ENCODE data around the gene SMDT1.

Gene SMDT1, protein sequence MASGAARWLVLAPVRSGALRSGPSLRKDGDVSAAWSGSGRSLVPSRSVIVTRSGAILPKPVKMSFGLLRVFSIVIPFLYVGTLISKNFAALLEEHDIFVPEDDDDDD

DNA sequence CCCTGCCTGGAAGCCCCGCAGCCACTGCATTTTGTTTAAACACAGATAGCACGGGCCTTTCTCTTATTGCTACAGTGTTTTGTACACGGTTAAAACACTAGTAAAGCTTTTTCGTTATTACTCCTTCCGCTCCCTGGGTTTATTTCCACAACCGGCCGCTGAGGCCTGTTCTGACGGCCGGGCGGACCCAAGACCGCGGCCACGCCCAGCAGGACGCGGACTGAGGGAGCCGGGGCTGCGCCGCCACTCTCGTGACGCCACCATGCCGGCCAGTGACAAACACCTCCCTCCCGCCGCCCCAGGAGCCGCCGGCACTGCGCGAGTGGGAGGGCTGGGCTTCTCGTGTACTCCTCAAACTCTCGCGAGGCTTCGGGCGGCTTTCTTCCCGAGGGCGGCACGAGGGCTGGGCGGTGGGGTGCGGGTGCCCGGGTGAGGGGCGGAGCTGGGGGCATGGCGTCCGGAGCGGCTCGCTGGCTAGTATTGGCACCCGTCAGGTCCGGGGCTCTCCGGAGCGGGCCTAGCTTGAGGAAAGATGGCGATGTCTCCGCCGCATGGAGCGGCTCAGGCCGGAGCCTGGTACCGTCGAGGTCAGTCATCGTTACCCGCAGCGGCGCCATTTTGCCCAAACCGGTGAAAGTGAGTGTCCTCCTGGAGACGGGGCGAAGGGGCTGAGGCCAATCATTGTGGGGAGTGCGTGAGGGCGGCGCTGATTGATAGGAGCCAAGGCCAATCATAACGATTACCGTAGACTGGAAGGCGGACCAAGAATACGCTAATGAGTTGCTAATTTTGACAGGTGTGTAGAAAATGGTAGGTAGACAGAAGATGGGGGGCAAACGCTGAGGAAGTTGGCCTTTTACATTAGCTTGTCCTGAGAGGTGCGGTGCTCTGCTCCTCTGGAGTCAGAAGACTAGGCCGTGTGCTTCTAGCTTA lies at the start of gene SMDT1:
TSS of gene SMDT1 (plus strand) at position 382 of the 933 bp plus-strand sequence. CDS start at position 451, 69 bp downstream.
- DNase-seq (ENCODE audit: low read depth): peak; percentile 95

DNA sequence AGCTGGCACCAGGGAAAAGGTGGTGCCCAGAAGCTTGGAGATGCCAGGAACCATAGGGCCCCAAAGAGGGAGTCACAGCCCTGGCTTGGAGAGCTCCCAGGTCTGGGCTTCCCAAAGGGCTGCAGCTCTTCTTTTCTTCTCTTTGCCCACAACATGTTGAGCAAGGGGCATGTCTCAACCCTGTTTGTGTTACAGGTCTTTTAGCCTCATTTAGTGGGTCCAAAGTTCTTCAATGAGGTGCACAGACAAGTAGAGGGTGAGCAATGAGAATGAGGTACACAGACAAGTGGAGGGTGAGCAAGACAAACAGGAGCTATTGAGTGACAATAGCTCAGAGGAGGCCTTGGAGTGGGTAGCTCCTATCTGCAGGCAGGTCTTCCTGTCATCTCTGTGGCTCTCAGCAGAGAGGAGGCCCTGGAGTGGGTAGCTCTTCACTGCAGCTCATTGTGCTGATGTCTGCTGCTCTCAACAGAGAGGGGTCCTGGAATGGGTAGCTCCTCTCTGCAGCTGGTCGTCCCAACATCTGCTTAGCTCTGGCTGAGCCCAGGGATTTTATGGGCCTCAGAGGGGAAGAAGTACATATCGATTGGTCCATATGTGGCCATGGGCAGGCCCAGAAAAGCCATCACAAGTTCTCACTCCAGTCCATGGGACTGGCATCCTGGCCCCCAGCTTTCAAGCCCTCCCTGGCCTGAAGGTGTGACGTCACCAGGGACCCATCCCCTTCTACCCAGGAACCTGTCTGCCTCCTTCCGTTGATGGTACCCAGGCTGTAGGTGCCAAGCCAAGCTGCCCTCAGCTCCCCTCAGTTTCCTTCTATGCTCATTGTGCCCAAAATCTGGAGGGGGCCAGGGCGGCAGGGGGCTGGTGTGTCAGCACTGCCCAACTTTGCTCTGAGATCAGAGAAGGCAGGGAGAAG lies 46.0 kb upstream of the SMDT1 start:
- DNase-seq (ENCODE audit: low read depth): no peak

DNA sequence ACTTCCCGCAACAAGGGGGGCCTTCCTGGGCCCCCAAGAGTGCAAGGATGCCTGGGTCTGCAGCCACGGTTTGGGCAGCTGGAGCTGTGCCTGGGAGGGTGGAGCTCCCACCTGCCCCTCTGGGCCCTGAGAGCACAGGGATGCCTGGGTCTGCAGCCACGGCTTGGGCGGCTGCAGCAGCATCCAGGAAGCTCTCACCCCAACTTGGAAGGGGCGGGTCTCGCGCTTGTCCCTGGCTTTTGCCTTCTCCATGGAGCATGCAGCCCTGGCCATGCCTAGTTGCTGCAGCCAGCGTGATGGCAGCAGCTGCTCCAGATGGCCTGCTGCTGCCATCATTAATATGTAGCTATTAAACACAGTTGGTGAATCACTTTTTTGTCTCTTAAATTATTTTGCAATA lies 44.2 kb upstream of the SMDT1 start:
- DNase-seq (ENCODE audit: low read depth): no peak

DNA sequence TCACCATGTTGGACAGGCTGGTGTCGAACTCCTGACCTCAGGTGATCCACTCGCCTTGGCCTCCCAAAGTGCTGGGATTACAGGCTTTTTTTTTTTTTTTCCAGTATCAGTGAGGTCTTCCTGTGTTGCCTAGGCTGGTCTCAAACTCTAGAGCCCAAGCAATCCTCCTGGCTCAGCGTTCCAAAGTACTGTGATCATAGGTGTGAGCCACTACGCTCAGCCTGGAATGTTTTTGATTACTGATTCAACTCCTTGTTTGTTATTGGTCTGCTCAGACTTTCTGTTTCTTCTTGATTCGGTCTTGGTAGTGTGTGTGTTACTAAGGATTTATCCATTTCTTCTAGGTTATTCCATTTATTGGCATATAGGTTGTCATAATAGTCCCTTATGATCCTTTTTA lies 40.2 kb upstream of the SMDT1 start:
- no peak for DNase-seq (ENCODE audit: low read depth)

DNA sequence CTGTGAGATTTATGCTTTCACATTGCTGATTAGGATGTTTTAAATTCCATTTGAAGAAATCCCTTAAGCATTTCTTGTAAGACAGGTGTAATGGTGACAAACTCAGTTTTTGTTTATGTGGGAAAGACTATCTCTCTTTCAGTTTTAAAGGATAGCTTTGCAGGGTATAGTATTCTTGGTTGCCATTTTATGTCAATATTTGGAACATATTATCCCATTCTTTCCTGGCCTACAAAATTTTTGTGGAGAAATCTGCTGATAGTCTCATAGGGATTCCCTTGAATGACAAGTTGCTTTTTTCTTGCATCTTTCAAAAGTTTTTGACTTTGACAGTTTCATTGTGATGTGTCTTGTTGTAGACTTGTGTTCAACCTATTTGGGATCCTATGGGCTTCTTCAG lies 37.7 kb upstream of the SMDT1 start:
- no peak for DNase-seq (ENCODE audit: low read depth)

DNA sequence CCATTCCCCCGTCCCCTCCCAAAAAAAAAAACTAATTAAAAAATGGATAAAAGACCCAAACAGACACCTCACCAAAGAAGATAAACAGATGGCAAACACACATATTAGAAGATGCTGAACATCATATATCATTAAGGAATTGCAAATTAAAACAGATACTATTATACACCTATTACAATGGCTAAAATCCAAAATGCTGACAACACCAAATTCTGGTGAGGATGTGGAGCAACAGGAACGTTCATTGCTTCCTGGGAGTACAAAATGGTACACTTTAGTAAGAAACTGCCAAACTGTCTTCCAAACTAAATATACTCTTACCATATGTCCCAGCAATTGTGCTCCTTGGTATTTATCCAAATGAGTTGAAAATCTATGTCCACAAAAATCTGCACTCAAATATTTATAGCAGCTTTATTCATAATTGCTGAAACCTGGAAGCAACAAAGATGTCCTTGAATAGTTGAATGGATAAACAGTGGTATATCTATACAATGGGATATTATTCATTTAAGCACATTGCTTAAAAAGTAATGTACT lies 28.8 kb upstream of the SMDT1 start:
- no peak for DNase-seq (ENCODE audit: low read depth)

DNA sequence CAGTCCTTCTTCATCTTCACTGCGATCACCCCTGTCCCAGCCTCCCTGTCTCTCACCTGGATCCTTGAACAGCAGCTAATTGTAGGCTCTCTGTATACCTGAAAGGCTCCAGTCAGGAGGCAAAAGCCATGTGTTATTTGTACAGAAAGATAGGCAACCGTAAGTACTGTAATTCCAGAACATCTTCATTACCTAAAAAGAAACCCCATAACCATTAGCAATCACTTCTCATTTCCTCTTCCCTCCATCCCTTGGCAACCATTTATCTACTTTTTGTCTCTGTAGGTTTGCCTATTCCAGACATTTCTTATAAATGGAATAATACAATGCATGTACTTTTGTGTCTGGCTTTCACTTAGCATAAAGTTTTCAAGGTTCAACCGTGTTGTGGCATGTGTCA lies 26.7 kb upstream of the SMDT1 start:
- no peak for DNase-seq (ENCODE audit: low read depth)

DNA sequence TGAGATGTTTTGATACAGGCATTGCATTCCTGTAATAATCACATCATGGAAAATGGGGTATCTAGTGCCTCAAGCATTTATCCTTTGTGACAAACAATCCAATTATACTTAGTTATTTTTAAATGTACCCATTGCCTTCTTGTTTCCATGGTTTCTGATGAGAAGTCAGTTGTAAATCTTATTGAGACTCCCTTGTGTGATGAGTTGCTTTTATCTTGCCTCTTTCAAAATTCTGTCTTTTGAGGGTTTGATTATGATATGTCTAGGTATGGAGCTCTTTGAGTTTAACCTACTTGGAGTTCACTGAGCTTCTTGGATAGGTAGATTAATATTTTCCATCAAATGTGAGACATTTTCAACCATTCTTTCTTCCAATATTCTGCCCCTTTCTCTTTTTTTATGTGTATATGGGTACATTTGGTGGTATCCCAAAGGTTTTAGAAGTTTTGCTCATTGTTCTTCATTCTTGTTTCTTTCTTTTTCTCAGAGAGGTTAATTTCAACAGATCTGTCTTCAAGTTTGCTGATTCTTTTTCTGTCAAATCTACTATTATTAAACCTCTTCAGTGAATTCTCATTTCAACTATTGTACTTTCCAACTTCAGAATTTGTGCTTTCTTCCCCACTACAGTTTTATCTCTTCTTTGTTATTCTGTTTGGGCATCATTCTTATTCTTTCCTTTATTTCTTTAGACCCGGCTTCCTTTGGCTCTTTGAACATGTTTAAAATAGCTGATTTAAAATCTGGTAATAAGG lies 22.6 kb upstream of the SMDT1 start:
- DNase-seq (ENCODE audit: low read depth): no peak

DNA sequence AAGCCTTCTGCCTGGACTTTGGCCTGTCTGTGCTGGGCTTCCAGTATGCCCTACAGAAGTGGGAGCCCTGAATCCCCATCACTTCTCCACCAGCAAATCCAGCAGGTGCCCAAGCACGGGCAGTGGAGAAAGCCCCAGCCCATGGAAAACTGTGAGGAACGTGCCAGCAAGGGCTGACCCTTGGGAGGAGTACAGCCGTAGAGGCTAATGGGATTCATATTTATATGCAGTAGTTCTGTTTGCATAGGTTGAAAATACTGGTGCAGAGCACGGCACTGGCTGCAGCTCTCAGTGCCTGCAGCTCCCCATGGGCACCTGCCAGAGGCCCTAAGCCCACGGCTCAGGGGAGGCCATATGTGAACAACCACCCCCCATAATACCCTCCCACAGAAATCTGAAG lies 19.0 kb upstream of the SMDT1 start:
- DNase-seq (ENCODE audit: low read depth): no peak

DNA sequence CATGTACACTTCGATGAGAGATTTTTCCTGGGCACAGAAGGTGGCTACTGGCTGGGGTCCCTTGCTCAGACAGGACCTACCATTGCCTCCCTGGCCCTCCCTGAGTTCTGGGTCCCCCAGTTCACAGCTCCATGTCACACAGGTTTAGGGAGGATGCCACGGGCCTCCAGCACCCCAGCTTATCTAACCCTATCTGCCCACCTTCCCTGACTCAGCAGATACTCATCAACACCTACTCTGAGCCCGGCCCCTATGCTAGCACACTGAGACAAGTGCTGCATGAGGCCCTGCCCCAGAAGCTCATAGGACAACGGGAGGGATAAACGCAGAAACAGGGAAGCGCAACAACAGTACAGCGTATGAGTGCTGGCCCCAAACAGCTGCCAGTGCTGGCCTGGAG lies 18.5 kb upstream of the SMDT1 start:
- DNase-seq (ENCODE audit: low read depth): no peak

DNA sequence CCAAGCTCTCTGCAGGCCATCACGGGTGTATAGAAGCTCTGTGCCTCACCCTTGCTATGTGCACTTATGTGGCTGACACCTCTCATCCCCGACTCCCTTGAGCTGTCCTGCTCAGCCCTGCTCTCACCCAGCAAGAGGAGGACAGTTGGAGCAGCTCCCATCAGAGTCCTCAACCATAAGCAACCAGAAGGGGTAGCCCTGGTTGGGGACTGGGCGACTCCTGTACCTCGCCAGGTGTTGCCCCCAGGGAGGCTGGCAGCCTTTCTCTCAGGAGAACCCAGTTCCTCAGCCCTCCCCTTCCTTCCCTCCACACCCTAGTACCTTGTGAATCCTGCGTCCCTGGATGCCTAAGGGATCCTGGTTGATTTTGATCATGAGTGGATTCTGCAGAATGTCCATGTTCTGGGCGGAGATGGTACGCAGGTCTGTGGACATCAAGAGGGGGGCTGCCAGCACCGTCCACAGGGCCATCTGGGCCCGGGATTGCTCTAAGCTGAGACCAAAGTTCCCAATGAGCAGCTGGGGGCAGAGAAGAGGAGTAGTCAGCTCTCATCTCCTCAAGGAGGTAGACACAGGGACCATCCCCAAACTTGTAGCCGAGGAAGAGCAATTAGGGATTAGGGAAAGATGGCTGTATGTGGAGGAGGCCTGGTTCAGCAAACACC lies 16.9 kb upstream of the SMDT1 start:
- no peak for DNase-seq (ENCODE audit: low read depth)

DNA sequence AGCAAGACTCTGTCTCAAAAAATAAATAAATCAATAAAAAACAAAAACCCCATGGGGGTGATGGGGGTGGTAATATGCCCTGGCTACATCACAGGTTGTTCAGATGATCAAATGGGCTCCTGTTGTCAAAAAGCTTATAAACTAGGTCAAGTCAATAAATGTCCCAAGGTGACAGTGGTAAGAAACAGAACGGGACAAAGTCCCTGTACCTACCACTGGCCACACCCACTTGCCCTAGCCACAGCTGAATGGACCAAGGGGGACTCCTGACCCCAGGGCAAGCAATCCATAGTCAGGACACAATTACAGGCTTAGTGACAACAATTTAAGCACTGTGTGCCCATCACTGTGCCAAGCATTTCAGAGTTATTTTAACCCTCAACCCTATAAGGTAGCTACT lies 14.9 kb upstream of the SMDT1 start:
- DNase-seq (ENCODE audit: low read depth): no peak

DNA sequence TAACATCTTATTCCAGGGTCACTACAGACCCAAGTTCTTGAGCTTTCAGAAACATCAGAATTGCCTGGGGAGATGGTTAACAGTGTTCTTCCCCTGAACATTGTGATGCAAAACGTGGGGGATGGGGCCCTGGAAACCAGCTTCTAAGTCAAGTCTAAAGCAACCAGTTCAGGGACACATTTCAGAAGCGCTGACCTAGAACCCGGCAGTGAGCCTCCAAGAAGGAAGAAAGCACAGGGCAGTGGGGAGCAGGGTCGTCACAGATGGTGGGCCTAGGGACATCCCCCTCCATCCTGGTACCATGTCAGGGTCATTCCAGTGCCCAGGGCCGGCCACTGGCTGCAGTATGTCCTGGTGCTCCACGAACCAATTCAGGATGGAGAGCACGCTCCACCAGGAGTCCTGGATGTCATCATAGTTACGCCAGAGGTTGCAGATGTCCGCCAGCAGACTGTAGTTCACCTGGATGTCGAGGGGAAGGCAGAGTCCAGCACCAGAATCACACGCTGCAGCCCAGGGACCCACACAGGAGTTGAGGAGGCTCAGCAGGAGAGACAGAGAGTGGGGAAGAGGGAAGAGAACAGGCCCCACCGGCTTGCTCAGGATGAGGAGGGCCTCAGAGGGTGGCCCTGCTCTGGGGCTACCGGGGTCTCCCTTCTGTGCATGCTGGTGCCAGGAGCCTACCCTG lies 13.9 kb upstream of the SMDT1 start:
- no peak for DNase-seq (ENCODE audit: low read depth)

DNA sequence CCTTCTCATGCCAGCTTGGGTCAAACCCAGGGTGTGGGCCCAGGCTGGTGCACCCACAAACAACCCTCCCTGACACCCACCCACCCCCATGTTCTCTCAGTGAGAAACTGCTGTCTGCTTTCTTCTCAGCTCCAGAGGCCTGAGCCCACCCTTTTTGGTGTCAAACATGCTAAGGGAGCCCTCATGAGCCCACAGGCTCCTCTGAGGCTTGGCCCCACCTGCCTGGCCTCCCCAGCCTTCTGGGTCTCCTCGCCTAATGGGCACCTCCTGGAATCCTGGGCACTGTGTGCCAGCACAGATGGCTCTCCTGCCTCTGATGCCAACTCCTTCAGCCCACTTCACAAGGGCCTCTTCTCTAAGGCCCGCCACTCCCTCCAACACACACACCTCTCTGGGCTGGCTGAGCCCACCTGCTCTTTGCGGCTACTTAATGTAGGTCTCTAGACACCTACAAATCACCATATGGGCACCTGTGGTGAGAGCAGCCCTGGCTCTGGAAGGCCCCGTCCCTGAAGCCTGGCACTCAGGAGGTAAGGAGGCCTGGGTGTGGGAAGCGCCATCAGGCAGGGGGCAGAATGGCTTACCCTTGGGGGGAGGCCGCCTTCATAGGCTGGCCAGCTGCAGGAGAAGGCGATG lies 13.3 kb upstream of the SMDT1 start:
- DNase-seq (ENCODE audit: low read depth): no peak

DNA sequence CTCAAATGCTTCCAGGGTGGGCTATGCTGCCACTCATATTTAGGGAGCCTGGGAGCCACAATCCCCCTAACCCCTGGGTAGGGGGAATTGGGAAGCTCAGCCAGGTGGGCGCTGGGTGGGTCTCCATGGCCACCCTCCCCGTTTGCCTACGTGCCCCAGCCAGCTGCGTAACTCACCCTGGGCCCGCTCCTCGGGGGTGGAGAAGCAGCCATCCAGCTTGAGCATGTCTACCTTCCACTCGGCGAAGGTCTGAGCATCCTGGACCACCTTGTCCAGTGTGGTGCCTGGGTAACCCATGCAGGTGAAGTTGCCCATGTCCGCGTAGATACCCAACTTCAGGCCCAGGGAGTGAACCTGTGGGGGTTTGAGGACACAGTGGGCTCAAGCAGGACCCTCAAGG lies 12.6 kb upstream of the SMDT1 start:
- no peak for DNase-seq (ENCODE audit: low read depth)

DNA sequence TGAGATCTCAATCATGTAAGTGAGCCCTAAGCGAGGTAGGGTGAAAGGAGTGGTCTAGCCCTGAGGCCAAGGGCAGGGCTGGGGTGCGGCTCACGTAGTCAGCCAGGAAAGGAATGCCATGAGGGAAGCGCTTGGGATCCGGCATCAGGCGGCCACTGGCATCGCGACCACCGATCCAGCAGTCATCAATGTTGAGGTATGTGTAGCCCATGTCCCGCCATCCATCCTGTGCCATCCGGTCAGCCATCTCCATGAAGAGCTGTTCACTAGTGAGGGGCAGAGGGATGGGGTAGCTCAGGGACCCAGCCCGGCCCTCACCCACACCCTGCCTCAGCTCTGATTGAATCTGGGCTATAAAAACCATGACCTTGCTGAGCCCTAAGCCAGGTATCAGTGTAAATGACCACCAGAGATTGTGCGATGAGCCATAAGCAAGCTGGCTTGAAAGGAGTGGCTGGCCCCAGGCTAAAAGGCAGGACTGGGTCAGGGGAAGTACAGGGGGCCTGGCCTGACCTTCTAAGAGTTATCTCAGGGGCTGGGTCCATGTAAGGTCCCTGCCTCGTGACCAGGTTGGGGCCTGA lies 11.7 kb upstream of the SMDT1 start:
- no peak for DNase-seq (ENCODE audit: low read depth)

DNA sequence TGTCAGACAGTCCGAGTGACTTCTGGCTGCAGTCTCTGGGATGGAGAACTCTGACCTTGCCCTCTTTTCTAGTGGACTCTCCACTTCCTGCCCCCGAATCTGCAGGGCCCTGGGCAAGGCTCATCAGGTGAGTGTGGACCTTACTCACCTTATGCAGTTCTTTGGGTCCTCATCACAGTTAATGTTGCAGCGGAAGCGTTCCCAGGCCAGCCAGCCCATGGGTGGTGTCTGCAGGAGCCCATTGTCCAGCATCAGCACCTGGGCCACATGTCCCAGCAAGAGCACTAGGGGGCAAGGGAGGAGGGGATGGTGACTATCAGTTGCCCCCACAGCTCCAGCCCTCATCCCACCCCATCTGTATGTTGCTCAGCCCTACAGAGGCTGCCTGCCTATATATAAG lies 11.2 kb upstream of the SMDT1 start:
- no peak for DNase-seq (ENCODE audit: low read depth)

DNA sequence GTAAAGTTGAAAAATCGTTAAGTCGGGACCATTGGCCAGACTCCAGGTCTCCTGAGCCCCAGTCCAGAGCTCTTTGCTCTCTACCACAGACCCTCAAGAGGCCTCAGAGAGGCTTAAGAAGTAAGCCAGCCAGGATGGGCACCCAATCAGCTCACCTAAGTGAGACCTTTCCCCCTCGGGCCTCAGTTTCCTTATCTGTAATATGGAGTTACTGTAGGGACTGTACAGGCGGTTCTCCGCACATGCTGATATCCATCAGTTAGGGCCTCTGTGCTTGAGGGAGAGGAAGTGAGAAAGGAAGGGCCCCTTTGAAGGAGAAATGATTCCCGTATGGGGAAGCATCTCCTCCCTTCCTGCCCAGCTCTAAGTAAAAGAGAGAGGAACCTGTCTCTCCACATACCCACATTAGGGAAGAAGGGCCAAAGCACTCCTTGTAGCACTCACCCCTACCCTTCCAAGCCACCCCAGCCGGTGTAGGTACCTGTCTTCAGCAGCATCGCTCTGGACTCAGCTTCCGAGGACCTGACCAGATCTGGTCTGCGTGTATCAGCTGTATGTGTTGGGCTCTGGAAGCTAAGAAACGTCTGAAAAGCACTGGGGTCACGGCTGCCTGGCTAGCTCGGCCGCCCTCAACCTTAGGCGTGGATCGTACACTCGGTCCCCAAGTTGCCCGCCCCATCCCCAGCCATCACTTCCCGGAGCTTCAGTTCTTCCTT lies 9.5 kb upstream of the SMDT1 start:
- no peak for DNase-seq (ENCODE audit: low read depth)
